Measurements from ENCODE around the gene EIF4G3. TPM values are rescaled to one million over a fixed set of nuclear protein-coding genes. Genes with fewer than 3 reads are reported as not detected.

The EIF4G3 gene
- total and polyA plus RNA-seq, 2 of the 8 experiments (the other 6 are each of a cell fraction or from before 2014, with no cell fraction given): 47.5 to 66.6 TPM

GRCh38 chr1:20787029-20787839 is 389.5 kb downstream of the EIF4G3 start, which contains the start of gene HP1BP3 (continued):
- TF ChIP-seq CHD7 (IDR thresholded peaks at IDR 0.05; ENCODE audit: insufficient replicate concordance, low read length) (no peak), EZH2 (IDR thresholded peaks at IDR 0.05; ENCODE audit: low read depth, low read length, severe bottlenecking) (no peak), BCL11A (IDR thresholded peaks at IDR 0.05; ENCODE audit: low read depth in 2 of 2, low read length in 2 of 2) (no peak), SRF (IDR thresholded peaks at IDR 0.05; ENCODE audit: low read depth, low read length) (no peak), CBX5 (IDR thresholded peaks at IDR 0.05; ENCODE audit: low read depth, low read length) (no peak), BRCA1 (IDR thresholded peaks at IDR 0.05; ENCODE audit: low read depth, low read length) (no peak), CREB1 (IDR thresholded peaks at IDR 0.05) (no peak), GTF2F1 (IDR thresholded peaks at IDR 0.05; ENCODE audit: borderline replicate concordance, low read depth, low read length) (no peak), RNF2 (IDR thresholded peaks at IDR 0.05; ENCODE audit: borderline replicate concordance, low read depth, low read length, missing control alignments, poor library complexity, severe bottlenecking) (no peak)
